Uterus (tissue), 2 donors: Measurements from ENCODE around the gene NEB.

Source experiments
- CTCF ChIP-seq, 4 experiments: fragments of 200-600 bp in 2 of 4; fragments of 450-650 bp in 2 of 4; sonication (generic) in 2 of 4; IDR thresholded peaks; one replicate each; pipeline ENCODE4 v1.5.1; 2016 to 2019; ENCODE audit warnings: antibody characterized with exemption in 4 of 4, mild to moderate bottlenecking in 2 of 4, moderate library complexity in 1 of 4
- POLR2A ChIP-seq, 2 donors: fragments of 450-650 bp; IDR thresholded peaks; one replicate each; pipeline ENCODE4 v1.6.1; 2016; ENCODE audit warnings: antibody characterized with exemption in 2 of 2, mild to moderate bottlenecking in 1 of 2, moderate library complexity in 1 of 2

DNA sequence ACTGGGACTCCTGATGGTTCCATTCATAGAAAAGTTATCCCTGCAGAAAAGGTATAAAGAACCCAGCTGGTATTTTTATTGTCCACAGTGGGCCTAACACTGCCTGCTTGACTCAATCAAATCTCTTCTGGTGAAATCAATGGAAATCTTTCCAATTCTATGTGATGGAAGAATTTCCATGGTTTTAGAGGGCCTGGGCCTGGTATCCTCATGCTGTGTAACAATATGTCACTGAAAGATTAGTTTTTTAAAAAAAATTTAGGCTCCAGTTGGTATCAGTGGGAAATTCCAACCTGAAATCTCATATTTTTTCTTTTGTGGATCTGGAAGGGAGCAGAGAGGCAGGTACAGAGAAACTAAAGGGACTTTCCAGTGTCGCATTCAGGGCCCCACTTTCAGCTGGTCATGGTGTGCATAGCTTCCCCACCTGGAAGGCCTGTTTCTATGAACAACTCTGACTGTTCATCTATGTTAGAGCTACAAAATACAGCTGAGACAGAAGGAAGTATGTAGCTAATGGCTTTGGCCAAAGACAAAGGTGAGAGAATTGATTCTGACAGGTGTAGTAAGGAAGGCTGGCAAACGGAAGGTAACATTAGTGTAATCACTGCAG lies 20.9 kb downstream of the NEB start:
- no peak for TF ChIP-seq CTCF (IDR thresholded peaks at IDR 0.05)
- no peak for TF ChIP-seq POLR2A (IDR thresholded peaks at IDR 0.05)
